HCT116 (cell line): Measurements from ENCODE around the gene NRIP2. TPM values are rescaled to one million over a fixed set of nuclear protein-coding genes. Genes with fewer than 3 reads are reported as not detected.
A peak's percentile ranks its signal among the peaks of the same experiment; 100 is the strongest.

Experiments
- ATAC-seq: fragments of 200-7000 bp; cut with Tn5 transposase; 2 replicates; pipeline ENCODE4 v1.9.1; 2020; ENCODE audit warnings: mild to moderate bottlenecking, moderate library complexity
- BruUV-seq: library from RNA; stranded (reverse); fragments of 400-500 nt; replicated peaks from 2 replicates; lab custom pipeline; 2021; lab: Mats Ljungman, UMichigan
- CTCF ChIA-PET: fragments of 300-600 bp; sonication (Branson Sonifier 250); formaldehyde crosslinking; loops from one replicate; lab custom pipeline; 2021; ENCODE audit warnings: antibody characterized with exemption; lab: Charles Lee
- POLR2A ChIA-PET: fragments of 300-600, 350-600 bp; sonication (Branson Sonifier 250); formaldehyde crosslinking; loops from one replicate; lab custom pipeline; 2021; ENCODE audit warnings: antibody characterized with exemption; lab: Charles Lee
- RAD21 ChIA-PET, 2 experiments: fragments of 300-600 bp; sonication (Branson Sonifier 250); formaldehyde crosslinking; loops; one replicate each; lab custom pipeline; 2023; ENCODE audit warnings: low total read pairs in 2 of 2; ENCODE audit not compliant: uncharacterized antibody in 2 of 2, unreplicated experiment in 2 of 2, low non-redundant PET in 1 of 2; lab: Charles Lee
- DNase-seq: peaks from one replicate; pipeline ENCODE4 v3.0.0-alpha.2; 2010; ENCODE audit warnings: low read depth, low spot score
- H2AFZ ChIP-seq: fragments of 200-600 bp; shearing (Covaris generic), sonication (generic); 2 replicates; pipeline ENCODE4 v1.6.1; 2017; ENCODE audit warnings: low read depth, mixed run types, mixed read lengths, antibody characterized with exemption, low read length; ENCODE audit not compliant: poor library complexity, severe bottlenecking
- H3K27ac ChIP-seq: 2 replicates; pipeline ENCODE4 v1.5.1; 2012; ENCODE audit warnings: low read depth, low read length
- H3K27me3 ChIP-seq: fragments of 200-600 bp; sonication (generic); 2 replicates; pipeline ENCODE4 v1.6.1; 2016; ENCODE audit warnings: mixed run types, low read length, mixed read lengths; ENCODE audit not compliant: insufficient read depth
- H3K36me3 ChIP-seq, 2 experiments: fragments of 200-500 bp in 1 of 2; fragments of 200-600 bp in 1 of 2; sonication (Bioruptor generic) in 1 of 2; sonication (generic) in 1 of 2; 2 replicates each; pipeline versions ENCODE4 v1.5.1 to v1.6.1; 2014 to 2016; ENCODE audit warnings: low read length in 2 of 2, inconsistent platforms in 1 of 2, mixed read lengths in 1 of 2, mixed run types in 1 of 2; ENCODE audit not compliant: insufficient read depth in 2 of 2, control insufficient read depth in 1 of 2
- H3K4me1 ChIP-seq, 2 experiments: fragments of 200-600 bp in 1 of 2; sonication (generic) in 1 of 2; 2 replicates each; pipeline versions ENCODE4 v1.5.1 to v1.6.1; 2012 to 2017; ENCODE audit warnings: low read length in 2 of 2, inconsistent platforms in 1 of 2, mild to moderate bottlenecking in 1 of 2, mixed read lengths in 1 of 2, mixed run types in 1 of 2, moderate library complexity in 1 of 2; ENCODE audit not compliant: insufficient read depth in 2 of 2, control insufficient read depth in 1 of 2
- H3K4me2 ChIP-seq: fragments of 200-600 bp; sonication (generic); 2 replicates; pipeline ENCODE4 v1.6.1; 2017; ENCODE audit warnings: mixed run types, low read length, mixed read lengths
- H3K4me3 ChIP-seq, 2 experiments: fragments of 200-600 bp in 1 of 2; sonication (generic) in 1 of 2; replicated peaks in 1 of 2; 2 replicates each; pipeline ENCODE4 v1.5.1; 2011 to 2016; ENCODE audit warnings: low read length in 2 of 2, control low read depth in 1 of 2, low read depth in 1 of 2, mild to moderate bottlenecking in 1 of 2, mixed read lengths in 1 of 2, mixed run types in 1 of 2
- H3K79me2 ChIP-seq: fragments of 200-600 bp; sonication (generic); 2 replicates; pipeline ENCODE4 v1.6.1; 2017; ENCODE audit warnings: mild to moderate bottlenecking, mixed run types, low read length, moderate library complexity, mixed read lengths; ENCODE audit not compliant: insufficient read depth
- H3K9ac ChIP-seq: fragments of 200-600 bp; sonication (generic); 2 replicates; pipeline ENCODE4 v1.6.1; 2016; ENCODE audit warnings: low read length, mixed read lengths
- H3K9me2 ChIP-seq: fragments of 200-600 bp; sonication (generic), shearing (Covaris generic); 2 replicates; pipeline ENCODE4 v1.6.1; 2017; ENCODE audit warnings: mixed run types, mild to moderate bottlenecking, moderate library complexity; ENCODE audit not compliant: insufficient read depth
- H3K9me3 ChIP-seq, 2 experiments: fragments of 200-500 bp in 1 of 2; fragments of 200-600 bp in 1 of 2; sonication (Bioruptor generic) in 1 of 2; sonication (generic) in 1 of 2; 2 replicates each; pipeline ENCODE4 v1.6.1; 2014 to 2017; ENCODE audit warnings: low read length in 2 of 2, mixed read lengths in 2 of 2, inconsistent platforms in 1 of 2, low read depth in 1 of 2, mild to moderate bottlenecking in 1 of 2, mixed run types in 1 of 2, moderate library complexity in 1 of 2; ENCODE audit not compliant: control insufficient read depth in 1 of 2, insufficient read depth in 1 of 2
- H4K20me1 ChIP-seq: fragments of 200-600 bp; sonication (generic), shearing (Covaris generic); 2 replicates; pipeline ENCODE4 v1.6.1; 2017; ENCODE audit warnings: mixed run types, mild to moderate bottlenecking, moderate library complexity; ENCODE audit not compliant: insufficient read depth
- ATF3 ChIP-seq: IDR thresholded peaks from 2 replicates; pipeline ENCODE4 v1.6.1; 2012
- CEBPB ChIP-seq: IDR thresholded peaks from 2 replicates; pipeline ENCODE4 v1.6.1; 2012; ENCODE audit warnings: low read depth
- CTCF ChIP-seq, 3 experiments: fragments of 200-600 bp in 1 of 3; sonication (generic) in 1 of 3; IDR thresholded peaks in 2 of 3; conservative IDR thresholded peaks in 1 of 3; 2 replicates each; pipeline ENCODE4 v1.5.1; 2012 to 2017; ENCODE audit warnings: low read depth in 2 of 3, low read length in 2 of 3, antibody characterized with exemption in 1 of 3, borderline replicate concordance in 1 of 3, control low read depth in 1 of 3, mild to moderate bottlenecking in 1 of 3, mixed read lengths in 1 of 3, mixed run types in 1 of 3, moderate library complexity in 1 of 3; ENCODE audit not compliant: insufficient read depth in 1 of 3
- EGR1 ChIP-seq: IDR thresholded peaks from 2 replicates; pipeline ENCODE4 v1.6.1; 2012; ENCODE audit warnings: low read depth
- EZH2phosphoT487 ChIP-seq: fragments of 200-600 bp; IDR thresholded peaks from 2 replicates; pipeline ENCODE4 v1.6.1; 2018; ENCODE audit warnings: antibody characterized with exemption, borderline replicate concordance
- FOSL1 ChIP-seq: IDR thresholded peaks from 2 replicates; pipeline ENCODE4 v1.6.1; 2012; ENCODE audit warnings: low read depth
- JUND ChIP-seq: IDR thresholded peaks from 2 replicates; pipeline ENCODE4 v1.6.1; 2012
- MAX ChIP-seq: IDR thresholded peaks from 2 replicates; pipeline ENCODE4 v1.6.1; 2012
- POLR2A ChIP-seq: IDR thresholded peaks from 2 replicates; pipeline ENCODE4 v1.7.0; 2011; ENCODE audit warnings: borderline replicate concordance; ENCODE audit not compliant: insufficient read depth, insufficient read length; ENCODE audit errors: extremely low read depth
- POLR2AphosphoS5 ChIP-seq: IDR thresholded peaks from 2 replicates; pipeline ENCODE4 v1.6.1; 2011; ENCODE audit warnings: mild to moderate bottlenecking, low read depth, low read length, moderate library complexity
- RAD21 ChIP-seq: IDR thresholded peaks from 2 replicates; pipeline ENCODE4 v1.6.1; 2012; ENCODE audit warnings: low read depth, mild to moderate bottlenecking
- SIN3A ChIP-seq: IDR thresholded peaks from 2 replicates; pipeline ENCODE4 v1.6.1; 2012; ENCODE audit warnings: low read depth
- SP1 ChIP-seq: IDR thresholded peaks from 2 replicates; pipeline ENCODE4 v1.6.1; 2012; ENCODE audit warnings: low read depth
- SRF ChIP-seq: IDR thresholded peaks from 2 replicates; pipeline ENCODE4 v1.6.1; 2012; ENCODE audit warnings: low read depth
- TCF7L2 ChIP-seq: IDR thresholded peaks from 2 replicates; pipeline ENCODE4 v1.7.0; 2011; ENCODE audit warnings: borderline replicate concordance, inconsistent platforms; ENCODE audit not compliant: insufficient read depth, insufficient read length; ENCODE audit errors: extremely low read depth
- YY1 ChIP-seq: IDR thresholded peaks from 2 replicates; pipeline ENCODE4 v1.6.1; 2011; ENCODE audit warnings: low read length, low read depth, moderate library complexity, mild to moderate bottlenecking; ENCODE audit not compliant: insufficient replicate concordance; ENCODE audit errors: extremely low read depth
- ZBTB33 ChIP-seq: IDR thresholded peaks from 2 replicates; pipeline ENCODE4 v1.6.1; 2011; ENCODE audit warnings: mild to moderate bottlenecking, low read length, moderate library complexity; ENCODE audit not compliant: insufficient replicate concordance; ENCODE audit errors: extremely low read depth
- ZFX ChIP-seq: fragments of 450-650 bp; IDR thresholded peaks from 2 replicates; pipeline ENCODE4 v1.6.1; 2017
- ZNF274 ChIP-seq: fragments of 200-500 bp; sonication (Bioruptor generic); IDR thresholded peaks from 2 replicates; pipeline ENCODE4 v1.6.1; 2014; ENCODE audit warnings: mild to moderate bottlenecking, low read depth, low read length, inconsistent platforms
- intact Hi-C: fragments of 100-400 bp; cut with micrococcal nuclease; formaldehyde crosslinking; loops from 2 replicates; pipeline ENCODE4 v1.10.0; 2022
- total RNA-seq: library from RNA; stranded (reverse); gene quantifications from one replicate; pipeline ENCODE4 v1.2.1, GENCODE V29; 2021; ENCODE audit not compliant: unreplicated experiment

Gene NRIP2
- total RNA-seq, 1 experiment from 2014 or later, result not detected

GRCh38 chr12:2795291-2796186 is 39.3 kb downstream of the NRIP2 start:
- ATAC-seq, result peak; percentile 80
- H3K9ac ChIP-seq, result peak overlapping the region; percentile 73
- TF ChIP-seq SRF, result no peak
- TF ChIP-seq RAD21, result no peak
- TF ChIP-seq SP1, result no peak
- peak; percentile 92 for TF ChIP-seq ZFX
- peak; percentile 55 for TF ChIP-seq YY1
- peak; percentile 51 for TF ChIP-seq POLR2AphosphoS5
- TF ChIP-seq FOSL1, result no peak
- no peak for TF ChIP-seq CEBPB
- no peak for TF ChIP-seq MAX
- no peak for TF ChIP-seq EGR1
- no peak for TF ChIP-seq CTCF (IDR thresholded peaks at IDR 0.05 in 2 of 3, conservative IDR thresholded peaks at IDR 0.05 in 1 of 3; ENCODE audit: borderline replicate concordance in 1 of 3, insufficient read depth in 1 of 3, low read depth in 2 of 3, low read length in 2 of 3)
- no peak for TF ChIP-seq TCF7L2
- no peak for TF ChIP-seq ZNF274
- TF ChIP-seq POLR2A, result no peak
- 0 out of 2 replicates have a peak, but pooled peaks have one; percentile 39 for TF ChIP-seq SIN3A
- no peak for TF ChIP-seq ZBTB33
- no peak for TF ChIP-seq ATF3
- no peak for TF ChIP-seq JUND
- TF ChIP-seq EZH2phosphoT487, result no peak
- TF ChIP-seq, all 23 proteins: peak for 4
- no peak for DNase-seq
- Histone ChIP-seq H3K27ac (peak overlapping the region; percentile 92), H3K4me3 (peak overlapping the region; percentile 88 to 95), H3K9me3 (no peaks in the 10 kb centered on the region), H2AFZ (no peak overlapping the region), H3K27me3 (no peaks in the 10 kb centered on the region), H3K36me3 (peaks cover 29 to 45% of the 10 kb centered on the region in 2 experiments), H3K4me2 (peak overlapping the region; percentile 95), H3K9me2 (no peaks in the 10 kb centered on the region), H3K4me1 (peaks cover 10 to 20% of the 10 kb centered on the region in 2 experiments; a peak in 3 of 4 replicates), H4K20me1 (peaks cover 17% of the 10 kb centered on the region; the same call in 1 of the 2 replicates), H3K79me2 (peaks cover 51% of the 10 kb centered on the region)
- intact Hi-C loops, result no loop called here
- no TSS peak for BruUV-seq
- CTCF ChIA-PET, result interaction anchor here (0.7 to 4.5 kb wide), 3 partner anchors 11 to 112 kb away, joined by 3 to 30 read pairs (median 3); partner anchors contain the start of gene ITFG2
- POLR2A ChIA-PET, result interaction anchor here (1.0 to 1.8 kb wide), 3 partner anchors 12 to 30 kb away, joined by 3 to 6 read pairs (median 3); partner anchors contain the start of gene ITFG2
- RAD21 ChIA-PET, result interaction anchor here in 1 of 2 experiments (0.6 kb wide), 1 partner anchor 16 kb away, joined by 3 read pairs; no protein-coding TSS in a partner anchor
